Upper lobe of right lung (tissue), 1 donor: Measurements from ENCODE around the gene GRM5. TPM values are rescaled to one million over a fixed set of nuclear protein-coding genes. Genes with fewer than 3 reads are reported as not detected.

Experiments used
- ATAC-seq: fragments of 200-7000 bp; cut with Tn5 transposase; one replicate; pipeline ENCODE4 v1.9.1; 2020; ENCODE audit warnings: mild to moderate bottlenecking, moderate library complexity
- DNase-seq: peaks from one replicate; pipeline ENCODE4 v3.0.0-alpha.2; 2020
- H3K27ac ChIP-seq: fragments of 200-600 bp; one replicate; pipeline ENCODE4 v1.8.0; 2022
- H3K27me3 ChIP-seq: fragments of 200-600 bp; one replicate; pipeline ENCODE4 v1.8.0; 2022; ENCODE audit warnings: mild to moderate bottlenecking
- H3K36me3 ChIP-seq: fragments of 200-600 bp; one replicate; pipeline ENCODE4 v1.8.0; 2022
- H3K4me1 ChIP-seq: fragments of 200-600 bp; one replicate; pipeline ENCODE4 v1.8.0; 2022
- H3K4me3 ChIP-seq: fragments of 200-600 bp; one replicate; pipeline ENCODE4 v1.8.0; 2022; ENCODE audit warnings: mild to moderate bottlenecking
- H3K9me3 ChIP-seq: fragments of 200-600 bp; one replicate; pipeline ENCODE4 v1.8.0; 2022
- intact Hi-C: fragments of 100-400 bp; cut with DNase I; formaldehyde crosslinking; loops from one replicate; pipeline ENCODE4 v1.11.0; 2022
- total RNA-seq: library from RNA; stranded (reverse); fragmentation: NEBNext Ultra II Directional; extraction: Animal tissue kit (Norgen Biotek cat#: 25700); gene quantifications from one replicate; pipeline ENCODE4 v1.2.1, GENCODE V29; 2021
- TF ChIP-seq, protein P1 (sequence below): fragments of 200-600 bp; IDR thresholded peaks from one replicate; pipeline ENCODE4 v1.8.0; 2022; ENCODE audit warnings: antibody characterized with exemption
- donor health status: DM: no; HTN: yes; CAD: no; lungs with severe emphysema.

The GRM5 gene
- total RNA-seq, 1 donor from 2014 or later = 0.06 TPM

DNA sequence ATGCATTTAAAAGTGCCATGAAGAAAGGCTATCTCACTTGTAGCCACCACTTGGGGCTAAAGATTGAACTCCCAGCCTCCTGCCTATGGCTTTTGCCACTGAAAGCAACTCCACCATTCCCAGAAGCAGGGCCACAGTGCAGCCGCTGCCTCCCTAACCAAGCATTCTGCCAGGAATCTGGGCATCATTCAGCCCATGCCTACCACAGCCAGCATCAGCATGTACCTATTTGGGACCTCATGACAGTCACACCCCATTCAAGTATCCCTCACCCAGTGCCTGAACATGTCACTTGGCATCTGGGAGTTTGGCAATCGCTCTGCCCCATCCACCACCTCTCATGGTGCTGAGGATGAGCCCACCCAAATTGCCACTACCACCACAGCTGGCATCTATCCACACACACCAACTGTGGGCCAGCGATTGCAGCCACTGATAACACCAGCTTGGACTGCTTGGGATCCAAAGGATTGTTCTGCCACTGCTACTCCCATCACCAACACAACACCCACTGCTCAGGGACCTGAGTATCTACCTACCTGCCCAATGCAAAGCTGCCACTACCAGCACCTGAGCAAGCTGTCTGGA lies 234.4 kb downstream of the GRM5 start:
- H3K4me1 ChIP-seq = no peaks in the 10 kb centered on the region
- no peak for DNase-seq
- H3K27ac ChIP-seq = no peak overlapping the region
- TF ChIP-seq, protein P1, sequence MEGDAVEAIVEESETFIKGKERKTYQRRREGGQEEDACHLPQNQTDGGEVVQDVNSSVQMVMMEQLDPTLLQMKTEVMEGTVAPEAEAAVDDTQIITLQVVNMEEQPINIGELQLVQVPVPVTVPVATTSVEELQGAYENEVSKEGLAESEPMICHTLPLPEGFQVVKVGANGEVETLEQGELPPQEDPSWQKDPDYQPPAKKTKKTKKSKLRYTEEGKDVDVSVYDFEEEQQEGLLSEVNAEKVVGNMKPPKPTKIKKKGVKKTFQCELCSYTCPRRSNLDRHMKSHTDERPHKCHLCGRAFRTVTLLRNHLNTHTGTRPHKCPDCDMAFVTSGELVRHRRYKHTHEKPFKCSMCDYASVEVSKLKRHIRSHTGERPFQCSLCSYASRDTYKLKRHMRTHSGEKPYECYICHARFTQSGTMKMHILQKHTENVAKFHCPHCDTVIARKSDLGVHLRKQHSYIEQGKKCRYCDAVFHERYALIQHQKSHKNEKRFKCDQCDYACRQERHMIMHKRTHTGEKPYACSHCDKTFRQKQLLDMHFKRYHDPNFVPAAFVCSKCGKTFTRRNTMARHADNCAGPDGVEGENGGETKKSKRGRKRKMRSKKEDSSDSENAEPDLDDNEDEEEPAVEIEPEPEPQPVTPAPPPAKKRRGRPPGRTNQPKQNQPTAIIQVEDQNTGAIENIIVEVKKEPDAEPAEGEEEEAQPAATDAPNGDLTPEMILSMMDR = no peak
- intact Hi-C loops = no loop called here
- H3K4me3 ChIP-seq = no peak overlapping the region
- H3K36me3 ChIP-seq = no peaks in the 10 kb centered on the region
- H3K9me3 ChIP-seq = no peaks in the 10 kb centered on the region
- peak; percentile 20 for ATAC-seq
- H3K27me3 ChIP-seq = no peaks in the 10 kb centered on the region

DNA sequence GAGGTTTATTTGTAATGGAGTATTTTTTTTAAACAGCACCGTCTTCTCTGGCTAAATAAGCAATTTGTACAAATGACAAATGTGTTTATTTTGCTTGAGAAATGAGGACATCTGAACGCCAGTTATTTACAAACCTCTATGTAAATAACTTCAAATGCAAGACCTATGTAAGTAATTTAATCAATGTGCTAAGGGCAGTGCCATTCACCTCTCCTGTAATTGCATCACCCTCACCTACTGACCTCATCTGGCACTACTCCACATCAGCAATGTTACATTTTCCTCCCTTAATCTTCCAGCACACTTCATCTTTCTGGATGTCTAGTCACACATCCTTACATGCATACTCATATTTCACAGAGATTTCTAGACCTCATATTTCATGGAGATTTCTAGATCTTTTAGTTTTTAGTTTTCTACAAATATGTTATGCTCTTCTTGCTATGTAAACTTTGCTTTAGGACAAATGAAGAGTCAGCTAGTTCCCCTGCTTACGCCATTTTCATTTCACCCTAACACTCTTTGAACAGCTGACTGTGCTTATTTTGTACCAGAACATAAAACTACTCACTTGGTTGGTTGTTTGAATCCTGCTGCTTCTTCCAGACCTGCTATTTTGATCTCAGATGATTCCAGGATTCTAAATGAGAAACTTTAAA lies 238.6 kb downstream of the GRM5 start:
- no peaks in the 10 kb centered on the region for H3K9me3 ChIP-seq
- H3K4me1 ChIP-seq = no peaks in the 10 kb centered on the region
- TF ChIP-seq, protein P1 = no peak
- ATAC-seq (no peak), DNase-seq (no peak)
- H3K36me3 ChIP-seq = no peaks in the 10 kb centered on the region
- no peaks in the 10 kb centered on the region for H3K27me3 ChIP-seq
- no peak overlapping the region for H3K27ac ChIP-seq
- H3K4me3 ChIP-seq = no peak overlapping the region
- intact Hi-C loops = no loop called here

DNA sequence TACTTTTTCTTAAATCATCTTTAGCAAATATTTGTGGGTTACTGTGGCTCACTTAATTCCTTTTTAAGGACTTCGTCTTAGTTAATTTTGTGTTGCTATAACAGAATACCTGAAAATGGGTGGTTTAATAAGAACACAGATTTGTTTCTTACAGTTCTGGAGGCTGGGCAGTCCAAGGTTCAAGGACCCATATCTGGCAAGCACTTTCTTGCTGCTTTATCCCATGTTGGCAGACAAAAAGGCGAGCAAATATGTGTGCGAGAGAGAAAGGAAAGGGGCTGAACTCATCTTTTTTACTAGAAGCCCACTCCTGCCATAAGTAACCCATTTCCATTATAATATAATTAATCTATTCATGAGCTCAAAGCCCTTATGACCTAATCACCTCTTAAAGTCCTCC lies 246.2 kb downstream of the GRM5 start:
- Histone ChIP-seq H3K27ac (no peak overlapping the region), H3K4me1 (no peaks in the 10 kb centered on the region), H3K4me3 (no peak overlapping the region), H3K9me3 (no peaks in the 10 kb centered on the region), H3K27me3 (no peaks in the 10 kb centered on the region), H3K36me3 (no peaks in the 10 kb centered on the region)
- intact Hi-C loops = no loop called here
- no peak for DNase-seq
- TF ChIP-seq, protein P1 = no peak
- no peak for ATAC-seq

DNA sequence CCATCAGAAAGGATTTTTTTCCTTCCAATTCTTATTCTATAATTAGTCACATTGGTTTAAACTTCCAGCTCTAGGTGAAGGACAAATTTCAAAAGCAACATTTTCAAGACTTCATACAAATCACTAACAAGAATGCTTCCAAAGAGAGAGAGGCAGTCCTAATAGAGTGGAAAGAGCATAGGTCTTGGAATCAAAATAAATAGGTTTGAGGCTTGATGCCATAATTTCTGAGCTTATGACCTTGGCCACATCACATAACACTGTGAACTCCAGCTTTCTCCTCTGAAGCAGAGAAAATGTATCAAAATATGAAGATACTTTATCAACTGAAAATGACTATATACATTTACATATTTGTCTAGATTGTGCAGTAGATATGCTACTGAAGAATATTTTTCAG lies 246.8 kb downstream of the GRM5 start:
- intact Hi-C loops = no loop called here
- H3K9me3 ChIP-seq = no peaks in the 10 kb centered on the region
- H3K27me3 ChIP-seq = no peaks in the 10 kb centered on the region
- H3K36me3 ChIP-seq = no peaks in the 10 kb centered on the region
- no peaks in the 10 kb centered on the region for H3K4me1 ChIP-seq
- DNase-seq (no peak), ATAC-seq (no peak)
- H3K27ac ChIP-seq = no peak overlapping the region
- H3K4me3 ChIP-seq = no peak overlapping the region
- TF ChIP-seq, protein P1 = no peak

DNA sequence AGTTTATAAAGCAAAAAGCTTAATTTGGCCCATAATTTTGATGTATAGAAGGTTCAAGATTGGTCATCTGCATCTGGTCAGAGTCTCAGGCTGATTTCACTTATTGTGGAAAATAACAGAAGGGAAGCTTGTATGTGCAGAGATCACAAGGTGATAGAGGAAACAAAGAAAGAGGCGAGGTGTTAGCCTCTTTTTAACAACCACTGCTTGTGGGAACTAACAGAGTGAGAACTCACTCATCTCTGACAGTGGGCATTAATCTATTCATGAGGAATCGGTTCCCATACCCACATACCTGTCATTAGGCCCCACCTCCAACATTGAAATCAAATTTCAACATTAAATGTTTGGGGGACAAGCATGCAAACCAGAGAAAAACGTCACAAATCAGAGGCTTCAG lies 250.3 kb downstream of the GRM5 start:
- Histone ChIP-seq H3K27me3 (no peaks in the 10 kb centered on the region), H3K4me1 (no peaks in the 10 kb centered on the region), H3K27ac (no peak overlapping the region), H3K36me3 (no peaks in the 10 kb centered on the region), H3K4me3 (no peak overlapping the region), H3K9me3 (no peaks in the 10 kb centered on the region)
- intact Hi-C loops = no loop called here
- ATAC-seq (no peak), DNase-seq (no peak)
- TF ChIP-seq, protein P1 = no peak
